Forelimb muscle (tissue), 1 donor: ENCODE data around the gene HOXB8. TPM values are rescaled to one million over a fixed set of nuclear protein-coding genes. Genes with fewer than 3 reads are reported as not detected.

Experiments
- DNase-seq: peaks from one replicate; pipeline ENCODE4 v3.0.0-alpha.2; 2013; ENCODE audit warnings: low read depth
- polyA plus RNA-seq: library from polyadenylated mRNA; unstranded; fragments of 120-200 nt; gene quantifications from one replicate; pipeline ENCODE4 v1.2.1, GENCODE V29; 2013; ENCODE audit not compliant: insufficient read length

HOXB8 gene
- polyA plus RNA-seq, 1 donor: 0.19 TPM

DNA sequence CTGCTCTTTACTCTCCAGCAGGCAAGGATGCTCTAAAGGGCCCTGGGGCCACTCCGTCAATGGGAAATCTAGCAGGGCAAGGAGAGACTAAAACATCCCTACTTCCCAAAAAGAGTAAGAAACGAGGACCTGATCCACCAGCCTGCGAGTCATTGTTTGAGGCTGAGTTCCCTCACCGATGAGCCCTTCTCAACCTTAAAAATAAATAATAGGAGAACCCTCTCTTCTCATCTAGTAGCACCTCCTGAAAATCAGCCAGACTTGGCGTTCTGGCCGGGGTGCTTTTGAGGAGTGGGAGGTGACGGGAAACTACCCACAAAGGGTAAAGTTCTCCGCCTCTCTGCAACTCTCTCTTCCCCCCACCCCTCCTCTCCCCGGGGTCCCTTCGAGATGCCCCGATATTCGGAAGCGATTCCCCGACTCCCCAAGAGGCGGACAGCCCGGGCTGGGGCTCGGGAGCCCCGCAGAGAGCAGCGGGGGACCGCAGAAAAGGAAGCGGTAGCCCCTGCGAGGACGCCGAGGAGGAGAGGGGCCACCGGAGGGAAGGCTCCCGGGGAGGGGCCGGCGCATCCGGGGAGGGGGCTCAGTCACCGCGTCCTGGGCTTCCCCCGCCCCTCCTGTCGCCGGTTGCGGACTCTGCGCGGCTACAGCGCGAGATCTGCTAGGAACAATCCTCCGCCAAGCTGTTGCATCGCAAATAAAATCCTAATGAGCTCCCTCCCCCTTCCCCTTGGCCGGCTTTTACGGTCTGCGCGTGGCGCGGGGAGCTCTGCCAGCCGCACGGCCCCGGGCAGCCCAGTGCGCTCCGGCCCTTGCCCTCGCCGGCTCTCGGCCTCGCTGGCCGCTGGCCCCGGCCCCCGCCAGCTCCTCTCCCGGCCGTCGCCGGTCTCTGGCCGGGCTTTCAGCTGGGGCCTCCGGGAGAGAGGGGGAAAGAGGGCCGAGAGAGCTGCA, 9.7 kb upstream of the HOXB8 start:
- no peak for DNase-seq

DNA sequence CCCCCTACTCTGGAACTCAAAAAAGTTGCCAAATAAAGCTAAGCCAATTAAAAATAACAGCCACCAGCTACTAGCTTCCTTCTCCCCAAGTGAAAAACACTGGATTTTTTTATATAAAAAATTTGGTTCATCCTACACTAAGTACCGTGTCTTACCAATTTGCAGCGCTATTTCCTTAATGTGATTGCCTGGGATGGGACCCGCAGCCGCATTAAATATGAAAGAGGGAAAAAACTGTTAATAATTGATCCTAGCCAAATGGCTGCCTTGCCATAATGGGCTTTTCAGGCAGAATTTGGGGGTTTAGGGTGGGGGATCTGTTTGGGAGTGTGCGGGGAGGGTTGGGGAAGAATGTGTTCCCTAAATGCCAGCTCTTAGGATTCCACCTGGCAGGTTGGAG, 9.0 kb upstream of the HOXB8 start:
- DNase-seq: no peak

DNA sequence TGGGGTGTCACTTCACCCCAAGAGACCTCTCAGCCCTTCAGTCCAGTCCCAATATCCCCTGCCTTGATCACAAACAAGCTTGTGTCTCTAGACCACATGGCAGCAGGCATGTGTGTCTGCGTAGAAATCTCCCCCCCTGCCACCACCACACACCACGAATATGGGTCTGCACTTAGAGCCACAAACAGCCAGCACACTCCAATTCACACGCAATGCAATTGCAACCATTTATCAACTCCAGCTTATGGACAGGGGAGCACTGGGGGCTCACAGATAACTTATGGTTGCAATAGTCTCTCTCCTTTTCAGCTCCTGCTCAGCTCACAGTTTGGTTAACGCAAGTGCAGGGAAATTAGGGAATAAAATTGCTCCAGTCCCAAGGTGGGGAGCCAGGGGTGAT, 8.5 kb upstream of the HOXB8 start:
- DNase-seq: no peak

DNA sequence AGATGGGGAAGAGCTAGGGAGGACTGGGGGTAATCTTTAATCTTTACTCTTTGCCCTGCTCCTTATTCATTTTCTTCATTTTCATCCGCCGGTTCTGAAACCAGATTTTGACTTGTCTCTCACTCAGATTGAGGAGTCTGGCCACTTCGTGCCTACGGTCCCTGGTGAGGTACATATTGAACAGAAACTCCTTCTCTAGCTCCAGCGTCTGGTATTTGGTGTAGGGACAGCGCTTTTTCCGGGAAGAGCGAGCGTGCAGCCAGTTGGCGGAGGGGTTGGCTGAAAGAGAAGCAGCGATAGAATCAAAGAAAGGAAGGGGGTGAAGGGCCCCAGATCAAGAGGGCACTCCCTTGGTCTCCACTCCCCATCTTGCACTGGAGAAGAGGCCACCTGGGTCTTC, 7.8 kb upstream of the HOXB8 start:
- DNase-seq: no peak

DNA sequence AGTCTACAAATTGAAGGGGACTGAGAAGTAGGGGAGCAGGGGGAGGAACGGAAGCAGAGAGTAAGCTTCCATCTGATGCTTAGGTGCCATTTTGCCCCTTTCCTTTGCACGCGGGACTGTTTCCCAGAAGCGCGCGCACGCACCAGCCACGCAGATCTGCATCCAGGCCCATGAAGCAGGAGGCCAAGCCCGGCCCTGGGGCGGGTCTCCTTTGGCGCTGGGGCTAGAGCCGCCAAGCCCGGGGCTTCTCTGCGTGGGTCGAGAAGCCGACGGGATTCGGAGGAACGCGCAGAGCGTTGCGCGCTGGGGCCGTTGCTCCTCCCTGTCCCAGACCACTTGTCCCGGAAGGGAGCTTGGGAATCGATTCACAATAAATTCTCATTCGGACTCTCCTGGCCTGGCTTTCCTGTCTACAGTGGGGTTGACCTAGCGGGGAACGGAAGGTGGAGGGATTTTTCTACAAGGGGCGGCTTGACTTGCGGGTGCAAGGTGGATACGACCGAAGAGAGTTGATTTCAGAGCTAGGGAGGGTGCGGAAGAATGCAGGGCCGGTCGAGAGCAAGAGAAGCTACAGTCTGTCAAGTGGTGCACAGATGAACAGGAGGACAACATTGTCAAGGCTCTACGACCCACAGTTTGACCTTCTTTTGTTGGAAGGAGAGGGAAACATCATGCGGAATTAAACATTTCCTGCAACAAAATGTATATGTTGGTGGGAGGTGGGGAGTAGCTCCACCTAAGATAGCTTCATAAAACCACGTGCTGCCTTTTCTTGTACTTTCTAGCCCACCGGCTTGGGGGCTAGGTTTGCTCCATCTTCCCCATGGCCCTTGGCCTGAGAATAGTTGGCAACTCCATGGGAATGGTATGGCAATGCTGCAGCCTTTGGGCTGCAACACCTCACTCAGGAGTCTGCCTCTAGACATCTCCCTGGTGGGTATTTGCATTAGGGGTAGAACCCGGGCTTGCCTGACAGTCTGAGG, 6.6 kb upstream of the HOXB8 start:
- DNase-seq: no peak

DNA sequence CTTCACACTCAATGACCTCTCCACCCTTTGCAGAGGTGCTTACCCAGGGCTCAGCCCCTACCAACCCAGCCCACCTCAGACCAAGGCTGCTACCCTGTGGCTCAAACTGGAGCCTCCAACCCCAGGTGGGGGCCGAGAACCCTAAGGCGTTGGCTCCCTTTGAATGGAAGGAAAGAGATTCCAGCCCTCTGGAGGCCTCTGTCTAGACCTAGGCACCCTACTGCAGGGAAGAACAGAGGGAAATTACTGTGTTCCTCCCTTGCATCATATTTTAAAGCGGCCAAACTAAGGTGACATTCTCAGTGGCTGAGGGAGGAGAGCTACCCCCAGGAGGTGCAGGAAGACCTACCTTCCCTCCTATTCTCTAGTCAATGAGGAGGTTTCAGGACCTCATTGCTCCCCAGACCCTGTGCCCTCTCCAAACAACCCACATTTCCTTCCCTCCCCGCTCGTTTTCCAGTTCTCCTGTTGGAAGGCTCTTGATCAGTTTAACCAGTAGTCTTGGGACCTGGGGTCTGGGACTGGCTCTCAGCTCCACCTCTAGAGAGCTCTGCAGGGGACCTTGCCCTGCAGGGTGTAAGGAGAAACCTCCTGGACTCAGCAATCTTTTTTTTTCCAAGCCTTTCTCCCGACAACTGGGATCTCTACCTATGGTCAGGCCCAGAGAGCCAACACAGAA, 5.5 kb upstream of the HOXB8 start:
- no peak for DNase-seq

DNA sequence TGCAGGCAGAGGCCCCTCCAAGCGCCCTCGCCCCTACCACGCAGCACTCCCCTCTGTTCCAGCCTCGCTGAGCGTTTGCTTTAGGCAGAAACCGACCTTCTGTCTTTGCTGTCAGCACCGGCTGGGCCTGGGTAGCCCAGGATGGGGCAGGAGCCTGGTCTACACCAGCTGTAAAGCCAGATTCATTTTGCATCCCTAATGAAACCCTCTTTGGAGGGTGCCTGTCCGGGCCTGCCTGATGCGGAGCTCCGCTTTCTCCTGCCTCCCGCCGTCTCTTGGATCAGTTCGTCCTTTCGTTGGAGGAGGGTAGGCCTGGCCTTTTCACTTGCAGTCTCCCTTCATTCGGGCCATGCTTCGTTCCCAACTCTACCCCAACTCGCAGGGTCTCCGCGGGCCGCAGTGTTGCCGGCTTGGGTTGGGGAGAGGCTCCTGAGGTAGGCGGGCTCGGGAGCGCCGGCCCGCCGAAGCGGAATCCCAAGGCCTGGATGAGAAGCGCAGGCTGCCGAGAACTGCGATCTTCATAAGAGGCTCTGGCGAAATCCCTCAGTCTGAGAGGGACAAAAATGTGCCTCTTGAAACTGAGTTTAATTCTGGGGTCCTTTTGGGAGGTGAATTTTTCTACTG, 4.8 kb upstream of the HOXB8 start:
- DNase-seq: no peak

DNA sequence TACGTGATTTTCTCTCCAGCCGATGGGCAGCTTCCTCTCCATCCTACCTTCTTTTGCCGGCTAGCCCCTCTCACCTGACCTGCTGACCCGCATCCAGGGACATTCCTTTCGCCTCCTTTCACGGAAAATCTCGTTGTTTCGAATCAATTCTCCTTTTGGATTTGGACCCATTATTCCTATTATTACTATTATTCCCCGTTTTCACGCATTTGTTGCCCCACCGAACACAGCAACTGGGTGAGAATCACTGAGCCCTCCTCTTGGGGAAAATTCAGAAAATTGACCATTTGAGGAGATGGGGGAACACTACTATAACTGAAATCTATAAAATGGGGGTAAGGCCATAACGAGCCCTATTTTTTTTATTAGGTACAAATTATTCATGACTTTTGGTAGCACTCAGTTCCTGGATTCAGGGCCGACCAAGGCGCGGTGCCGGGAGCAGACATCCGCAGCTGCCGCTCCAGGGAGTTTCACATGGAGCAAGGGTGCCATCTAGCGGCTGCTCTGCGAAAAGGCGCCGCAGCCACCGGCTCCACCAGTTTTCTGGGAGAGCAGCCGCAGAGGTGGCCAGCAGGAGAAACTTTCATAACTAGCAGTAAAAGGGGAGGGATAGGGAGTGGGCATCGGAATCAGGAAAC, 3.3 kb upstream of the HOXB8 start:
- DNase-seq: peak; percentile 56

DNA sequence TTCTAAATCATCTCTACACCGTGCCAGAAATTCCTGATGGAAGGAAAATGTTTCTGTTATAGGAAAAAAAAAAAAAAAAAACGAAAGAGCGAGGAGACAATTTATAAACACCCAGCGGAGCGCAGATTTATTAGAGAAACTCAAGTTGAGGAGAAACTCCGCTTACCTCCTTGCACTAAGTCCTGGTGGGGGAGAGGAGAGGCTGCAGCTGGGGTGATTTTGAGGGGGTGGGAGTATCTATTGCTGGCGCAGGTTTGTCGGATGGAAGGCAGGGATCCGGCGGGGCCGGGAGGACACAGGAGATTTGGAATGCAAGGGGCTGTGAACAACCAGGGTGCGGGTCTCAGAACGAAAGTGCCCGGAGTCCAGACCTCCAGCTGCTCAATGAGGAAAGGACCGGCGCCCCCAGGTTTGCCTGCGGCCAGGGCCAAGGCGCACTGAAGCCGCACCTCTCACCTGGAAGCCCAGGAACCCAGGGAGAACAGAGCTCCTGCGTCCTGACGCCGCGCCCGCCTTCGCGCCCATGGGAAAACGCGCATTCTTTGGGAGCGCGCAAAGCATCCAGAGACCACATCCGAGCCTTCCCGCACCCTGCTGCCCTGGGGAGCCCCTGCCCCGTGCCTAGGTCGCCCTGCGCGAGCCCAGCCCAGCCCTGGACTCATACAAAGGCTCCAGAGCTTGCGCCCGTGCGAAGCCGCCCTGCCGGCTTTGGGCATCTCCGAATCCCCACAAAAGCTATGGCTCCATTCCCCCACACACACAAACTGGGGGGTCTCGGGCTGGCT, 2.6 kb upstream of the HOXB8 start:
- DNase-seq: no peak

DNA sequence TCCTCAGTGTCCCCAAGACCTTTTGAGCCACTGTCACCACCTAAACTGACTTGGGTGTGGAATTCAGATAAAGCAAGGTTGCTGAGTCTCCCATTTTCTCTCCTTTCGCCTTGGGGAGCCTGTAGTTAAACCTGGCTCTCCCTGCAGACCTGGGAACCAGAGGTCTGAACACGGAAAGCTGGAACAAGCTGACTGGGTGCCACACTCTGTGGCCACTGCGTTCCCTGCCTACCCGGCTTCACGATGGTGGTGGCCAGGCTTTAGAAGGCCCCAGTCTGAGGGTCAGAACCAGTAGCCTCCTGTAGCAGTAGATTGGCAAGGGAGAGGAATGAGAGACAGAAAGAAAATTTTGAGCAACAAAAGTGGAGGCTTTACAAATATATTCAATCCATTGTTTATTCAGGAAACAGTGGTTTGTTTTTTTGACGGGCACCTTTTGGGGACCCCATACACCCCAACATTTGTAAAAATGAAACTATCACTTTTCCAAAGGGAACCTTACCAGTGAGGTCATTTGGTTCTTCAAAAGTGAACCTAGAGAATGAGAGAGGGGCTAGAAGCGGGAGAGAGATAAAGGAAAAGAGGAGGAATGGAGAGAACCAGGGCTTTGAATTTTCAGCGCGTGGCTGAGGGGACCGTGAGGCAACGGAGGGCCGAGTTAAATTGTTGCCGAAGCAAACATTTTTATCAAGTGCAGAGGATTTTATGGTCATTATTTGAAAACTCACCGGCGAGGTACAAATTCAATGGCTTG, 1.8 kb upstream of the HOXB8 start:
- no peak for DNase-seq

DNA sequence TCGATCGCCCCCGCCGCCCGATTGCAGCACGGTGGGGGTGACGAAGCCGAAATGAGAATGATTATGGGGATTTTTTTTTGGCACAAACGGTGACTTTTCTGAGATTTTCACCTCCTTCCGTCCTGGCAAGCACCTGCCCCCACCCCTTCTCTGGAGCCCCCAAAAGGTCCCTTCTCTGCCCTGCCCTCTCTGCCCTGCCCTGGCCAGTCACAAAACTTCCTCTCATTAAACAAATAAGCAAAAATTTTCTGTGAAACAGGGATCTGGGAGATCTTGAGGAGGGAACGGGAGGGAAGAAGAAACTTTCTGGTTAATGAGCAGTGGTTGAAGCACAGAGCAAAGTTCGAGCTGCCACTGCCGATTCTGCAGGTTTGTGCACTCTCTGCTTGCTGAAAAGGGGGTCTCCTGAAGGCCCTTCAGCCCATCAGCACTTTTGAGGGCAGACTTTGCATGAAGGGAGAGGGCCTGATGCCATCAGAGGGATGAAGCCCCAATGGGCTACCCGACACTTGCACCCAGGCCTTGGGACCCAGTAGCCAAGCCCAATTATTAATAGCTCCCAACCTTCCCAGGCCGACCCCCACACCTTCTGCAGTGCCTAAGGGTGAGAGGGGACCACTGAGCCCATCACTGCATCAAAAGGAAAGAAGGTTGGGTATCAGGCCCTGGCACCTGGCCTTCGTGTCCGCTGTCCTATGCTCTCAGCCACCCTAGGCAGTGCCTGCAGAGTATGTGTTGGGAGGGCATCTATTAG, 1.0 kb upstream of the HOXB8 start:
- DNase-seq: no peak

DNA sequence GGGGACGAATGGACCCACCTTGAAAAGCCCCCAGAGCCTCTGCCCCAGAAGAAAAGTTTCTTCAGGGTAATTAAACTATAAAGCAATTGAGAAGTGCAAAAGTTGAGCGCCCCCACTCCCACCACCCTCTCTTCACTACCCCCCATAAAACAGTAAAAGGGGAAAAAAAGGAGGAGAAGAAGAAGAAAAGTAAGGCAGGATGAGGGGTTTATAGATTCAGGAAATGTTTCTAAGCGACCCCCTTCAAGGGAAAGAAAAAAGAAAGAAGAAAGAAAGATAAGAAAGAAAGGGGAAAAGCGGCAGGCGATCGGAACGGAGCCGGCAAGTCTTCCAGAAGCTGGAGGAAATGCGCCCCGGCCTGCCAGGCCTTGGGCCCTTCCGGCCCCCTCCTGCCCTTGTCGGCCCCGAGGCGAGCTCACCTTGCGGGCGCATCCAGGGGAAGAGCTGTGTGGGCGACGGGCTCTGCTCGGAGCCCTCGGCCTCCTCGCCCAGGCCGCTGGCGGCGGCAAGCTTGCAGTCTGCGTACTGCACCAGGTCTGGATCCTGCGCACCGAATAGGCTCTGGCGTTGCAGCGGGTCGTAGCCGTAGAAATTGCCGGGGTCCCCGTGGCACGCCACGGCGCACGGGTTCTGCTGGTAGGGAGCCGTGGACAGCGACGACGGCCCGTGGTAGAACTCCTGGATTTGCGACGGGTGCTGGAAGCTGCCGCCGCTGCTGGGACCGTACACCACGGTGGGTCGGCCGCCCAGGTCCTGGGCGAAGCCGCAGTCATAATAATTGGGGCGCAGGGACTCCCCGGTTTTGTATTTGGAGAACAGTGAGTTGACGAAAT, 1.0 kb downstream of the HOXB8 start:
- DNase-seq: no peak

DNA sequence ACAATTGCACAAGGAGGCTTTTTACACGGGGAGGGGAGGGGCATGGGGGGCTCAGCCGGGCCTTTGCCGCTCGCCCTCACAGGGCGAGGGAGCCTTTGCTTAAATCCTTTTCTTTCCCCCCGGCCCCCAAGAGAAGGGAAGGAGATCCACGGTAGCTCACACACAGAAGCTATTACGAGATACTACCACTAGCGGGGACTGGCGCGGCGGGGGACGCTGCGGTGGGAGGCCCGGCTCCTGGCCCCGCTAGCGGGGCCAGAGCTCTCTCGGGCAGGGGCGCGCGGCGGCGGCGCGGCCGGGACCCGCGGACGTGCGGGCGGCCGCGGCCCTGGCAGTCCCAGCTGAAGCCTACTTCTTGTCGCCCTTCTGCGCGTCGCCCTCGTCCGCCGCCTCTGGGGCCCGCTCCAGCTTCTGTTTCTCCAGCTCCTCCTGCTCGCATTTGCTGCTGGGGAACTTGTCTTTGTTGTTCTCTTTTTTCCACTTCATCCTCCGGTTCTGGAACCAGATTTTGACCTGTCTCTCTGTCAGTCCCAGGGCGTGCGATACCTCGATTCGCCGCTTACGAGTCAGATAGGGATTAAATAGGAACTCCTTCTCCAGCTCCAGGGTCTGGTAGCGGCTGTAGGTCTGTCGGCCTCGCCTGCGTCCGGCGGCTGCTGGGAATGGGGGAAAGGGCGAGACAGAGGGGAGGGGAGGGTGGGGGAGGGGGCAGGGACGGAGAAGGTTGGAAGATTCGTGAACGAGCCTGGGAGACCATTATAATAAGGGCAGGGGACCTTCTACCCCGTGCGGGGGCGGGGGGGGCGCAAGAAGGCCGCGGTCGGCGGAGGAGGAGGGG, 2.0 kb downstream of the HOXB8 start:
- DNase-seq: no peak

DNA sequence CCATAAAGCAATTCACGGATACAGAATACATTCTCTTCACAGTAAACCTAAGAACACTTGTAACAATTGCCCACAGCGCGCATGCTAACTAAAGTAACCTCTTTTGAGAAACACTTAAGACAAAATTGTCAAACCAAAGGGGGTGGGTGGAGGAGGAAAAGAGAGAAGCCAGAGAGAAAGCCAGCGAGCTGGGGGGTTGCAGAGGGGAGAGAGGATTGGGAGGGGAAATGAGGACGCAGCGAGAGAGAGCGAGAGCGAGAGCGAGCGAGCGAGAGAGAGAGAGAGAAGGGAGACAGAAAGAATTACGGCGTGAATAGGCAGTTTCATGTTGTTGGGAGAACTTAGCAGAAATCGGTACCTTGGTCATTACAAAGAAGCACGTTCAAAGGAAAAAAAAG, 2.6 kb downstream of the HOXB8 start:
- DNase-seq: no peak

DNA sequence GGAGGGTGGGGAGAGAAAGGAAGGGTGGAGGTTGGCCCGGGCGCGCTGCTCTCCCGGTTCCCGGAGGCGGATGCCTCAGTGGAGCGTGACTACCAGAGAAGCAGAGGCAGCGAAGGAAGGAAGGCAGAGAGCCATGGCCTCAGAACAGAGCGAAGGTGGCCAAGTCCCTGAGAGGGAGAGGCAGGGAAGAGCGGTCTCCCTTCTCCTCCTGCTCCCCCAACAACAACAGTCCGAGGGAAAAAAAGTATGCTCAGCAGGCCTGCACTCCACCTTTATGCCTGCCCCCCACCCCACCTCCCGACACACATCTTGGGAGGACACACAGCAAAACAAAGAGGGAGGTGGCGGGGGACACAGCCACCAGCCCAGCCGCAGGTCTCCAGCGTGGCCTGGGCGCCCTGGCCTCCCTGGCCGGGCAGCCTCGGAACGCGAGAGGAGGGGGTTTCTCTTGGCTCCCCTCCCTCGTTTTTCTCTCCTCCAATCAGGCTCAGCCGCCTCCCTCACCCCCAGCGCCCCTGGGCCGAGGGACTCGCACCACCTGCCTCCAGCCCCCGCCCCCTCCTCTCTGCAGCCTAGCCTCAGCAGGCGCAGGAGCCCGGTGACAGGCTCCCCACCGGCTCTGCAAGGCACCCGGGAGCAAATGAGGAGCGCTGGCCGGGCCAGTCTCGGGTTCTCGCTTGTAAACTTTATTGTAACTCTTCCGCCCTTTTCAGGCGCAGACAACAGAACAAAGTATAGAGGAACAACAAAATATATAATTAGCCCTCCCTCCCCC, 3.2 kb downstream of the HOXB8 start:
- DNase-seq: no peak

DNA sequence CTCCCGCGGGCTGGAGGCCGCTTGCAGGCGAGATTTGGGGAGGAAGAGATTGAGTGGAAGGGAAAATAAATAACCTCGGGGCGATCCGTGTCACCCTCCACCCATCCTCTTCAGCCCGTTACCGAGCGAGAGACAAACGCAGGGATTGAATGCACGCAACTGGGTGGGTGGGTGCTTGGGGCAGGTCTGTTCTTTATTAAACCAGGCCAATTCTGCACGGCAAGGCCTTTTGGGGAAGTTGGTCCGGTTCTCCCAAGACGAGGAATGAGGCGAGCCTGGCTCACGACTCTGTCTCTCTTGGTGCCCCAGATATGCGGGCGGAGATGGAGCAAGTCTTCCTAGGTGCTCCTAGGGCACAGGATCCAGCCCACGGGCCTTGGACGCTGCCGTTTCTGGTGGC, 3.9 kb downstream of the HOXB8 start:
- no peak for DNase-seq
